COLO668 (cell line): Measurements from ENCODE around the gene ARHGEF9.

ENCODE experiments used
- DNase-seq: peaks from one replicate; lab custom pipeline; 2025; ENCODE audit not compliant: unreplicated experiment; lab: John Stamatoyannopoulos, UW

Gene ARHGEF9

GRCh38 chrX:63746715-63747114 is 38.3 kb downstream of the ARHGEF9 start:
- DNase-seq, result no peak

GRCh38 chrX:63746278-63746677 is 38.7 kb downstream of the ARHGEF9 start:
- no peak for DNase-seq

- no peak for DNase-seq
These were observed 40.1 kb downstream of the ARHGEF9 start for GRCh38 chrX:63744850-63745394.

GRCh38 chrX:63743596-63743995 is 41.4 kb downstream of the ARHGEF9 start:
- DNase-seq, result no peak

- no peak for DNase-seq
These were observed 44.6 kb downstream of the ARHGEF9 start for GRCh38 chrX:63740382-63740781.

- DNase-seq, result no peak
These were observed 45.1 kb downstream of the ARHGEF9 start for GRCh38 chrX:63739885-63740284.

- DNase-seq, result no peak
These were observed 46.3 kb downstream of the ARHGEF9 start for GRCh38 chrX:63738696-63739095.

GRCh38 chrX:63737131-63737921 is 47.7 kb downstream of the ARHGEF9 start:
- DNase-seq, result no peak

GRCh38 chrX:63735882-63736281 is 49.1 kb downstream of the ARHGEF9 start:
- no peak for DNase-seq

GRCh38 chrX:63720293-63720692 is 64.7 kb downstream of the ARHGEF9 start:
- no peak for DNase-seq

GRCh38 chrX:63719633-63720032 is 65.4 kb downstream of the ARHGEF9 start:
- no peak for DNase-seq

- DNase-seq, result no peak
These were observed 66.9 kb downstream of the ARHGEF9 start for GRCh38 chrX:63718010-63718694.

GRCh38 chrX:63713526-63713925 is 71.5 kb downstream of the ARHGEF9 start:
- DNase-seq, result no peak

- no peak for DNase-seq
These were observed 76.2 kb downstream of the ARHGEF9 start for GRCh38 chrX:63708801-63709200.

GRCh38 chrX:63702556-63702955 is 82.5 kb downstream of the ARHGEF9 start:
- DNase-seq, result no peak

GRCh38 chrX:63686878-63687714 is 97.9 kb downstream of the ARHGEF9 start:
- peak; percentile 5 for DNase-seq

- no peak for DNase-seq
These were observed 104.6 kb downstream of the ARHGEF9 start for GRCh38 chrX:63680423-63680822.

GRCh38 chrX:63679432-63679831 is 105.6 kb downstream of the ARHGEF9 start:
- no peak for DNase-seq

- DNase-seq, result no peak
These were observed 109.3 kb downstream of the ARHGEF9 start for GRCh38 chrX:63675716-63676115.

- DNase-seq, result no peak
These were observed 111.1 kb downstream of the ARHGEF9 start for GRCh38 chrX:63673896-63674295.

GRCh38 chrX:63664741-63665140 is 120.3 kb downstream of the ARHGEF9 start:
- no peak for DNase-seq
